Measurements from ENCODE around the gene PRKACA. TPM values are rescaled to one million over a fixed set of nuclear protein-coding genes. Genes with fewer than 3 reads are reported as not detected.

PRKACA gene
- total and polyA plus RNA-seq, 4 experiments from 2014 or later: 0.42 to 51.7 (median 25.6) TPM

DNA sequence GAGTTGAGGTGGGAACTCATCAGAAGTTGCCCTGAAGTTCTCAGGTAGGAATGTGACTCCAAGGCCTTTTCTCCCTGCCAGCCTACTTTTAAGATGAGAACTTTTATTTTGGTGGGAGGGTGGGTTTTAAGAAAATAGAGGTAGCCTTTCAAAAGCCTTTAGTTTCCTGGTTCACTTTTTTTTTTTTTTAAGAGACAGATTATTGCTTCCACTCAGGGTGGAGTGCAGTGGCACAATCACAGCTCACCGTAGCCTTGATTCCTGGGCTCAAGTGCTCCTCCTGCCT lies 34.9 kb downstream of the PRKACA start:
- DNase-seq: no peak
- Histone ChIP-seq H3K36me3 (ENCODE audit: insufficient read depth, low read length) (no peaks in the 10 kb centered on the region), H3K27me3 (ENCODE audit: insufficient read depth, low read length) (no peaks in the 10 kb centered on the region), H3K4me3 (ENCODE audit: low read length in 2 of 2) (no peak overlapping the region), H3K9me3 (ENCODE audit: control insufficient read depth in 1 of 2, low read length in 2 of 2) (no peaks in the 10 kb centered on the region), H3K4me1 (ENCODE audit: insufficient read depth, low read length) (peaks cover 18% of the 10 kb centered on the region), H3K27ac (ENCODE audit: low read depth, low read length) (no peak overlapping the region)
- H3K36me3 Mint-ChIP-seq: peaks cover 0 to 4% of the 10 kb centered on the region in 2 donors
- no peaks in the 10 kb centered on the region for H3K27me3 Mint-ChIP-seq
- CTCF ChIA-PET (ENCODE audit: partially characterized antibody): interaction anchor here (1.0 to 2.1 kb wide), 6 partner anchors 8 to 397 kb away, joined by 3 to 9 read pairs (median 6); partner anchors contain the start of gene IL27RA
- H3K9me3 Mint-ChIP-seq: no peaks in the 10 kb centered on the region
- intact Hi-C loops (cut with micrococcal nuclease): loop anchor here (5.0 kb wide), 1 partner anchor 930 kb away; the partner anchor contains the start of genes IER2 and STX10
- peaks cover 5 to 28% (median 17%) of the 10 kb centered on the region in 4 donors for H3K4me1 Mint-ChIP-seq
- peak overlapping the region in 6 of 7 donors; percentile 15 to 84 (median 46) for H3K27ac Mint-ChIP-seq
- POLR2A ChIA-PET (ENCODE audit: partially characterized antibody): interaction anchor here (1.0 to 3.6 kb wide), 11 partner anchors 9 to 308 kb away, joined by 3 to 25 read pairs (median 9); partner anchors contain the start of genes ADGRE5, C19orf53, DCAF15 and IL27RA
- peak overlapping the region; percentile 13 to 94 (median 46) for H3K4me3 Mint-ChIP-seq

DNA sequence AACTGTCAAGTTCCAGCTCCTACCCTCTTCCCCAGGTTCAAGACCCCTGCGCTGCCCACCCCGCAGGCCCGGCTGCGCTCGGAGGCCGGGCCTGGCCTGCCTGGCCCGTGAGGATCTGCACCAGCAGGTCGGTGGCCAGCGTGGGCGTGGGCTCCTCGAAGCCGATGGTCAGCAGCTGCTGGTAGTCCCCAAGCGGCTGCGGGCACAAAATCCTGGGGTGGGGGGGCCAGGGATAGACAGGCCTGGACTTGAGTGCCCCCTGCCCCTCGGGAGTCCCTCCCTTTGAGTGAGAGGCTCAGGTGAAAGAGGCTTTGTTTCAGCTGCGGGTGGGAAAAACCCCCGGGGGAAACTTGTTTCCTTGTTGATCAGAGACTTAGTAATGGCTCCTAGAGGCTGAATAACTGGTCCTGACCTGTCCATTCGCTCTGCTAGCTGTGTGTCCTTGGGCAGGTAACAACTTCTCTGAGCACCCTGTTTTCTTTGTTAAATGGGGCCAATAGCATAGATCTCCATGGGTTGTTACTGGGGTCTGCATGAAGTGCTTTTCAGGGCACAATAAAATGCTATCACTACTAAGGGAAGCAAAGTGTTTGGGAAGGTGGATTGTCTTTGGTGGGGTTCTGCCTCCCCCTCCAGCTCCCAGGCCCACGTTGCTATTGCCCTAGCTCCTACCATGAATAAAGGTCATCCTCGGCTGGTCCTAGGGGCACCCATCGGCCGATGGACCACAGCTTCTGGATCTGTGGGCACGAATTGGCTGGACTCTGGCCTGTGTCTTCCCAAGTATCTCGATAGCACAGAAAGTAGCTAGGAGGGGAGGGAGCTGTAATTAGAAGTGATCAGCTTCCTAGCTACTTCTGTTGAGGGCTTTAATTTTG lies 35.5 kb downstream of the PRKACA start:
- Histone ChIP-seq H3K4me1 (ENCODE audit: insufficient read depth, low read length) (peaks cover 18% of the 10 kb centered on the region), H3K36me3 (ENCODE audit: insufficient read depth, low read length) (no peaks in the 10 kb centered on the region), H3K4me3 (ENCODE audit: low read length in 2 of 2) (peak overlapping the region; percentile 61 to 74), H3K27ac (ENCODE audit: low read depth, low read length) (peak overlapping the region; percentile 68), H3K27me3 (ENCODE audit: insufficient read depth, low read length) (no peaks in the 10 kb centered on the region), H3K9me3 (ENCODE audit: control insufficient read depth in 1 of 2, low read length in 2 of 2) (no peaks in the 10 kb centered on the region)
- CTCF ChIA-PET (ENCODE audit: partially characterized antibody): interaction anchor here (0.8 to 2.1 kb wide), 9 partner anchors 8 to 398 kb away, joined by 3 to 9 read pairs (median 5); partner anchors contain the start of genes ASF1B, IL27RA and MISP3
- Mint-ChIP-seq H3K27me3 (no peaks in the 10 kb centered on the region), H3K9me3 (no peaks in the 10 kb centered on the region), H3K4me3 (peak overlapping the region; percentile 87 to 97 (median 92)), H3K36me3 (peaks cover 0 to 2% of the 10 kb centered on the region in 2 donors), H3K4me1 (peaks cover 5 to 28% (median 17%) of the 10 kb centered on the region in 4 donors), H3K27ac (peak overlapping the region; percentile 84 to 98 (median 95))
- peak in 4 of 5 donors; percentile 25 to 79 (median 40) for DNase-seq
- intact Hi-C loops (cut with micrococcal nuclease): loop anchor here (1.0 to 5.0 kb wide), 6 partner anchors 8 to 930 kb away; partner anchors contain the start of genes C19orf53, DDX39A, IER2 and PRKACA
- POLR2A ChIA-PET (ENCODE audit: partially characterized antibody): interaction anchor here (1.0 to 3.6 kb wide), 18 partner anchors 8 to 930 kb away, joined by 3 to 25 read pairs (median 8); partner anchors contain the start of genes ADGRE5, ASF1B, C19orf53 and DCAF15

DNA sequence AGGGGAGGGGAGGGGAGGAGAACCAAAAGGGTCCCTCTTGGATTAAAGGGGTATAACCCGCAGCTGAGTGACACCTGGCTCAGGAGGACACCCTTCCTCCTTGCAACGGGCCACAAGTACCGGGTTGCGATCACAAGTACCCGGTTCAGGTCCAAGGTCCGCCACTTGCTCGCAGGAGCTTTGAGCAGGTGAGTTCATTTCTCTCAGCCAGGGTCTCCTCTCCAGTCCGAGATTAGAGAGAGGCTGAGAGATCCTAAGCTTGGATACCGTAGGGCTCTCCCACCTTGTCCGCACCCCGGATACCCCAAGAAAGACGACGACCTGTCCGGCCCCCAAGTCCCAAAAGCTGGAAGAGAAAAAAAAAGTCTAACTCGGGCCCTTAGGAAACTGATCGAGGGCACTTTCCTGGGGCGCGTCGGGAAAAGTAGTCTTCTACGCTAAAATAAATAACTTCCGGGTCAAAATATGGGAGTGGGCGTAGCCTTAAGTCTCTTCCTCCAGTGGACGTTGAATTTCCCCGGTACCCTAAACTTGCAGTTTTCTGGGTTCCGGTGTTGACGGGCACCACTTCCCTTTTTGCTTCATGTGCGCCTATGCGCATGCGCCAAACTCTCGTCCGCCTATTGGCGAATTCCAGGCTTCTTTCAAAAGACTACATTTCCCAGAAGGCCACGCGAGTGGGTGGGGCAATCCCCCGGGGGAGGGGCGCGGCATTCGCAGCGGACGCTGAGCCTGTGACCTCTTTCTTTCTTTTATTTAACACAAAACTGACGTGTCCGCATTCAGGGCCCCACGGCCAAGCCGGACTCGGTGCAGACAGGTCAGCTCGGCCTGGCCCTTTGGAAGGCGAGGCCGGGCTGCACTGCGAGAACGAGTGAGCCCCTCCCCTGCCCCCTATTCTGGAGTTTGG lies 36.4 kb downstream of the PRKACA start:
- peaks cover 18% of the 10 kb centered on the region for H3K4me1 ChIP-seq (ENCODE audit: insufficient read depth, low read length)
- H3K9me3 Mint-ChIP-seq: no peaks in the 10 kb centered on the region

DNA sequence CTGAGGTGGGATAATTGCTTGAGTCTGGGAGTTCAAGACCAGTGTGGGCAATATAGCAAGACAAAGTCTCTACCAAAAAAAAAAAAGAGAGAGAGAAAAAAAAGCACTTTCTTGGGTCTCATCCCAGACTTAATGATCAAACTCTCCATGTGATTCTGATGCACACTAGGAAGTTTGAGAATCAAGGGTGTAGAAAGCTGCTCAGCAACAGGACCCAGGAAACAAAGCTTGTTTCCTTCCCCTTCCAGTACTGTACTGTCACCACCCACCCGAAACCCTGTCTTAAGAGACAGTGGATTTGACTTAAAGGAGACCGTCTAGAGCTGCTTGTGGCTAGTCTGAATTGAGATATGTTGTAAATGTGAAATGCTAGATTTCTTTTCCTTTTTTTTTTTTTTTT lies 39.2 kb downstream of the PRKACA start:
- peaks cover 34% of the 10 kb centered on the region for H3K4me1 ChIP-seq (ENCODE audit: insufficient read depth, low read length)
- no peak overlapping the region for H3K4me3 ChIP-seq (ENCODE audit: low read length in 2 of 2)
- Mint-ChIP-seq H3K36me3 (peaks cover 0 to 3% of the 10 kb centered on the region in 2 donors), H3K27ac (peak overlapping the region in 1 of 7 donors; percentile 65), H3K9me3 (no peaks in the 10 kb centered on the region), H3K4me3 (peak overlapping the region in 1 of 8 donors; percentile 54), H3K27me3 (no peaks in the 10 kb centered on the region), H3K4me1 (peaks cover 12 to 47% (median 30%) of the 10 kb centered on the region in 4 donors)
- intact Hi-C loops (cut with micrococcal nuclease): loop anchor here (10.0 kb wide), 1 partner anchor 124 kb away; the partner anchor contains the start of gene DCAF15
- no peak overlapping the region for H3K27ac ChIP-seq (ENCODE audit: low read depth, low read length)
- ChIA-PET POLR2A (ENCODE audit: partially characterized antibody) (interaction anchor here (1.1 kb wide), 1 partner anchor 72 kb away, joined by 3 read pairs; the partner anchor contains the start of gene RFX1), CTCF (ENCODE audit: partially characterized antibody) (interaction anchor here (0.6 to 1.5 kb wide), 7 partner anchors 9 to 305 kb away, joined by 3 to 8 read pairs (median 3); partner anchors contain the start of gene ASF1B)
- no peaks in the 10 kb centered on the region for H3K27me3 ChIP-seq (ENCODE audit: insufficient read depth, low read length)
- no peaks in the 10 kb centered on the region for H3K9me3 ChIP-seq (ENCODE audit: control insufficient read depth in 1 of 2, low read length in 2 of 2)
- DNase-seq: no peak
- H3K36me3 ChIP-seq (ENCODE audit: insufficient read depth, low read length): no peaks in the 10 kb centered on the region

More for the DNA sequence above, 36.4 kb downstream of the PRKACA start:
- DNase-seq: peak; percentile 98 to 99 (median 99)
- peak overlapping the region; percentile 61 to 74 for H3K4me3 ChIP-seq (ENCODE audit: low read length in 2 of 2)
- H3K27me3 ChIP-seq (ENCODE audit: insufficient read depth, low read length): no peaks in the 10 kb centered on the region
- intact Hi-C loops (cut with micrococcal nuclease): loop anchor here (1.0 to 5.0 kb wide), 6 partner anchors 9 to 929 kb away; partner anchors contain the start of genes C19orf53, DDX39A, IER2 and PRKACA
- H3K36me3 Mint-ChIP-seq: peaks cover 0 to 2% of the 10 kb centered on the region in 2 donors
- H3K4me1 Mint-ChIP-seq: peaks cover 5 to 28% (median 17%) of the 10 kb centered on the region in 4 donors
- peak overlapping the region; percentile 87 to 97 (median 92) for H3K4me3 Mint-ChIP-seq
- POLR2A ChIA-PET (ENCODE audit: partially characterized antibody): interaction anchor here (0.8 to 3.6 kb wide), 22 partner anchors 8 to 929 kb away, joined by 3 to 25 read pairs (median 6); partner anchors contain the start of genes ADGRE5, ASF1B, BRME1 and C19orf53
- H3K27ac Mint-ChIP-seq: peak overlapping the region; percentile 84 to 98 (median 95)
- no peaks in the 10 kb centered on the region for H3K36me3 ChIP-seq (ENCODE audit: insufficient read depth, low read length)
- CTCF ChIA-PET (ENCODE audit: partially characterized antibody): interaction anchor here (0.5 to 2.2 kb wide), 14 partner anchors 8 to 399 kb away, joined by 3 to 9 read pairs (median 4); partner anchors contain the start of genes ASF1B, IL27RA and MISP3
- H3K27ac ChIP-seq (ENCODE audit: low read depth, low read length): peak overlapping the region; percentile 68
- no peaks in the 10 kb centered on the region for H3K27me3 Mint-ChIP-seq
- H3K9me3 ChIP-seq (ENCODE audit: control insufficient read depth in 1 of 2, low read length in 2 of 2): no peaks in the 10 kb centered on the region

DNA sequence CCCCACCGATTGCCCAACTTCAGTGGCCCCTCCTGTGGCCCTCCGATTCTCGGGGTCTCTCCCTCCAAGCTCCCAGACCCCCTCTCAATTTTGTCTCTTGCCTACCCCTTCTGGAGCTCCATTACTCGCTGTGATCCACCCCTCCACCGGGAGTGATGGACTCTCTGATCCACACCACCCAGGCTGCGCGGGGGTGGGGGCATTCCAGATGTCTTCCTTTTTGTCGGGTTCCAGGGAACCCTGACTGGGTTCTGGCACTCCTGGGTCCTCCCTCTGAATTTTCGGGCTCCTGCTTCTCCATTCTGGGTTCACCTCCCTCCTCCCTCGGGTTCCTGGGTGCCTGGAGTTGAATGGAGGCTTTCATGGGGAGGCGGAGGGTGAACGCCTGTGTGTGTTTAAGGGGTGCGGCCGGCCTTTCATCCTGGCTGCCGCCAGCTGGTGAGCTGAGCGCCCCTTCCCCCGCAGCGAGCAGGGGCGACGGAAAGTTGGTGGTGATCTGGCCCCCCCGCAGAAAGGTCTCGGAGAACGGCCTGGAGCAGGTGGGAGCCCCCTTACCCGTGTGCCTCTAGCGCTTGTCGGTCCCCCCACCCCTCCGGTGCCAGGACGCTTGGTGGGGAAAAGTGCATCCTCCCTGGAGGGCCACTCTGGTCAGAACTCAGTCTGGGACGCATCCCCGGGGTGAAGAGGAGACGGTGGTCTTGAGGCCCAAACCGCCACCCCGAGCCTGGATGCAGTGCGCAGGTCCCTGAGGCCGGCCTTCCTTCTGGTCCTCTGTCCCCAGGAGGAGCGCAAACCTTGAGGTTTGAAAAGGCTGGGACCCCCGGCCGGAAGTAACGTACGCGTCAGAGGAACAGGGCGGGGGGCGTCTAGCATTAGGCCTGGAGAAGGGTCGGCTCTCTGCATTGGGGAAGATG lies 43.4 kb downstream of the PRKACA start:
- ChIA-PET CTCF (ENCODE audit: partially characterized antibody) (interaction anchor here (0.6 to 6.9 kb wide), 25 partner anchors 8 to 199 kb away, joined by 3 to 65 read pairs (median 5); partner anchors contain the start of genes ASF1B, IL27RA and PALM3), POLR2A (ENCODE audit: partially characterized antibody) (interaction anchor here (0.7 to 4.2 kb wide), 11 partner anchors 7 to 211 kb away, joined by 3 to 30 read pairs (median 4); partner anchors contain the start of genes ASF1B, DCAF15, IL27RA and PRKACA)
- Histone ChIP-seq H3K4me3 (ENCODE audit: low read length in 2 of 2) (peak overlapping the region; percentile 70 to 90), H3K36me3 (ENCODE audit: insufficient read depth, low read length) (no peaks in the 10 kb centered on the region), H3K27me3 (ENCODE audit: insufficient read depth, low read length) (no peaks in the 10 kb centered on the region), H3K27ac (ENCODE audit: low read depth, low read length) (peak overlapping the region; percentile 61), H3K9me3 (ENCODE audit: control insufficient read depth in 1 of 2, low read length in 2 of 2) (no peaks in the 10 kb centered on the region), H3K4me1 (ENCODE audit: insufficient read depth, low read length) (peaks cover 31% of the 10 kb centered on the region)
- peaks cover 7 to 28% (median 15%) of the 10 kb centered on the region in 4 donors for H3K4me1 Mint-ChIP-seq
- DNase-seq: no peak
- intact Hi-C loops (cut with micrococcal nuclease): loop anchor here (1.0 to 10.0 kb wide), 9 partner anchors 15 to 477 kb away; partner anchors contain the start of genes DCAF15 and SAMD1
- H3K4me3 Mint-ChIP-seq: peak overlapping the region; percentile 89 to 98 (median 93)
- H3K36me3 Mint-ChIP-seq: peaks cover 0 to 1% of the 10 kb centered on the region in 2 donors
- no peaks in the 10 kb centered on the region for H3K27me3 Mint-ChIP-seq
- peak overlapping the region; percentile 70 to 97 (median 88) for H3K27ac Mint-ChIP-seq
- H3K9me3 Mint-ChIP-seq: no peaks in the 10 kb centered on the region
